Fibroblast of lung (primary cell): ENCODE data around the gene LIN37.

Experiments used
- CTCF ChIP-seq, 2 donors: IDR thresholded peaks in 1 of 2; conservative IDR thresholded peaks in 1 of 2; 1 replicate in 1 of 2; 2 replicates in 1 of 2; pipeline ENCODE4 v1.5.1; 2011 to 2012; ENCODE audit warnings: low read length in 2 of 2, control low read depth in 1 of 2, inconsistent platforms in 1 of 2, low read depth in 1 of 2, mild to moderate bottlenecking in 1 of 2
- EZH2 ChIP-seq: IDR thresholded peaks from 2 replicates; pipeline ENCODE4 v1.5.1; 2012; ENCODE audit warnings: low read length, control low read depth, mild to moderate bottlenecking; ENCODE audit errors: missing control alignments

GRCh38 chr19:35774274-35775045, 26.1 kb downstream of the LIN37 start:
- no peak for TF ChIP-seq CTCF (conservative IDR thresholded peaks at IDR 0.05 in 1 of 2, IDR thresholded peaks at IDR 0.05 in 1 of 2; ENCODE audit: low read depth in 1 of 2, low read length in 2 of 2)
- no peak for TF ChIP-seq EZH2
